RWPE1 (cell line): ENCODE data around the gene COL6A1.
"Not testable (repeated sequence)": the region's sequence is repeated elsewhere in the genome, so short reads cannot be mapped to it uniquely, and the experiment has no call there.

Experiments
- CTCF ChIA-PET: fragments of 350-600 bp; sonication (Branson Sonifier 250); formaldehyde crosslinking; extraction: SDS; loops from one replicate; lab custom pipeline; 2021; lab: Yijun Ruan, JAX
- POLR2A ChIA-PET: fragments of 400-600 bp; formaldehyde crosslinking; extraction: SDS; loops from one replicate; lab custom pipeline; 2020; ENCODE audit warnings: antibody characterized with exemption; ENCODE audit not compliant: low non-redundant PET; lab: Yijun Ruan, JAX
- DNase-seq: peaks from one replicate; pipeline ENCODE4 v3.0.0; 2012; ENCODE audit warnings: low spot score
- H3K27ac ChIP-seq: fragments of 450-650 bp; 2 replicates; pipeline ENCODE4 v1.5.1; 2017
- TF ChIP-seq, protein P1 (sequence below): fragments of 450-650 bp; conservative IDR thresholded peaks from 2 replicates; pipeline ENCODE4 v1.5.1; 2017; ENCODE audit warnings: low read depth, mild to moderate bottlenecking

Gene COL6A1

DNA sequence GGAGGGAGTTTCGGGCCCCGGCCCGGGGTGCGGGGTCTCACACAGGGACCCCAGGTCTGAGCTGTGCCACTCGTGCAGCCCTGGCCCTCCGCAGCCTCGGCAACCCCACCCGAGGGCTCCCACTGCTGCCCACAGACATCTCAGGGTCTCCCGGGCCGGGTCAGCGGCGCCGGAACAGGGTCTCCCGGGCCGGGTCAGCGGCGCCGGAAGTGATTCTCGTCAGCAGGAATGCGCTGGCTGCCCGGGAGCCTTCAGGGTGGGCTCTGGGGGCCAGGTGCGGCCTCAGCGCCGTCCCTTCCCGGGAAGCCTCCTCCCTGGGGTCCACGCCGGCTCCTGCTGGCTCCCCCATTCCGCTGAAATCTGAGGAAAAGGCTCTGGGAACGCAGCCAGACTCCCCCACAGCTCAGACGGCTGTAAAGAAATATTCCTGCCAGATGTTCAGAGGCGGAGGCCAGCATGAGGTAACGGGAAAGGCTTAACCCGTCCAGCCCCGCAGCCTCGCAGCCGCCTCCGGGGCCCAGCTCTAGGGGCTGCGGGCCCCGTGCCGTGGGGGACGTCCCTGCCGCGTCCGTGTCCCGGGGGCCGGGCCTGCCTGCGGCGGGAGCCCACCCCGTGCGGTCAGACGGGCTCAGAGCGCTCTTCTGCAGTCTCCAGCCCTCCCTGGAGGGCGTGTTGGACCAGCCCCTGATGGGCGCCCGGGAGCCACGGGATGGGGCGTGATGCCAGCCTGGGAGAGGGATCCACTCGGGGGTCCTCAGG lies 8.7 kb upstream of the COL6A1 start:
- no peak for DNase-seq
- ChIA-PET POLR2A (no interaction called here), CTCF (interaction anchor here (0.5 to 1.8 kb wide), 11 partner anchors 8 to 573 kb away, joined by 3 to 9 read pairs (median 4); no protein-coding TSS in a partner anchor)
- TF ChIP-seq, protein P1, sequence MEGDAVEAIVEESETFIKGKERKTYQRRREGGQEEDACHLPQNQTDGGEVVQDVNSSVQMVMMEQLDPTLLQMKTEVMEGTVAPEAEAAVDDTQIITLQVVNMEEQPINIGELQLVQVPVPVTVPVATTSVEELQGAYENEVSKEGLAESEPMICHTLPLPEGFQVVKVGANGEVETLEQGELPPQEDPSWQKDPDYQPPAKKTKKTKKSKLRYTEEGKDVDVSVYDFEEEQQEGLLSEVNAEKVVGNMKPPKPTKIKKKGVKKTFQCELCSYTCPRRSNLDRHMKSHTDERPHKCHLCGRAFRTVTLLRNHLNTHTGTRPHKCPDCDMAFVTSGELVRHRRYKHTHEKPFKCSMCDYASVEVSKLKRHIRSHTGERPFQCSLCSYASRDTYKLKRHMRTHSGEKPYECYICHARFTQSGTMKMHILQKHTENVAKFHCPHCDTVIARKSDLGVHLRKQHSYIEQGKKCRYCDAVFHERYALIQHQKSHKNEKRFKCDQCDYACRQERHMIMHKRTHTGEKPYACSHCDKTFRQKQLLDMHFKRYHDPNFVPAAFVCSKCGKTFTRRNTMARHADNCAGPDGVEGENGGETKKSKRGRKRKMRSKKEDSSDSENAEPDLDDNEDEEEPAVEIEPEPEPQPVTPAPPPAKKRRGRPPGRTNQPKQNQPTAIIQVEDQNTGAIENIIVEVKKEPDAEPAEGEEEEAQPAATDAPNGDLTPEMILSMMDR = no peak
- peak overlapping the region; percentile 69 for H3K27ac ChIP-seq

DNA sequence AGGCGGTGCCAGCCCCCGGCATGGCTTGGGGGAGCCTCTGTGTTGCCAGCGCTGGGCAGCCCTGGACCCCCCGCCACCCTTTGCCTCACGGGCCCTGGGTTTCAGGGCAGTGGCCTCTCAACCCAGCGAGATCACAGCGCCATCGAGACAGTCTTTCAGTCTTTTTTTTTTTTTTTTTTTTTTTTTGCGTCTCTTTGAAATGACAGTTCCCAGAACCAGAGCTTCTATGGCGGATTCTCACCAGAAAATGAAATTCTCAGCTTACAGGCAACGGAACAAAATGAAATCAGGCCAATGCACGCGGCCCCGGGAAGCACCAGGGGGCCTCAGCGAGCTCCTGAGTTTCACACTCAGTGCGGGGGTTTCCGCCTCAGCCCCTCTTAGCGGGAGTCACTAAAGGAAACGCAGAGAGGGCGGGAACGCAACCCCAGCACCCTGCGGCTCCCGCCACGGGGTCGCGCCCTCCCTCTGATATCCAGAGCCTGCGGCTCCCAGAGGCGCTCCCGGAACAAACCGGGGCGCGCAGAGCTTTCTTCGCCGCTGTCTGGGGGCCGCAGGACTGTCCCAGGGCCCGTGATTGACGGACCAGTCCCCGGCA lies 8.0 kb upstream of the COL6A1 start:
- ChIA-PET POLR2A (no interaction called here), CTCF (interaction anchor here (0.5 to 1.8 kb wide), 14 partner anchors 19 to 574 kb away, joined by 3 to 9 read pairs (median 4); no protein-coding TSS in a partner anchor)
- H3K27ac ChIP-seq = peak overlapping the region; percentile 69
- TF ChIP-seq, protein P1 = peak; percentile 81
- peak; percentile 69 for DNase-seq

DNA sequence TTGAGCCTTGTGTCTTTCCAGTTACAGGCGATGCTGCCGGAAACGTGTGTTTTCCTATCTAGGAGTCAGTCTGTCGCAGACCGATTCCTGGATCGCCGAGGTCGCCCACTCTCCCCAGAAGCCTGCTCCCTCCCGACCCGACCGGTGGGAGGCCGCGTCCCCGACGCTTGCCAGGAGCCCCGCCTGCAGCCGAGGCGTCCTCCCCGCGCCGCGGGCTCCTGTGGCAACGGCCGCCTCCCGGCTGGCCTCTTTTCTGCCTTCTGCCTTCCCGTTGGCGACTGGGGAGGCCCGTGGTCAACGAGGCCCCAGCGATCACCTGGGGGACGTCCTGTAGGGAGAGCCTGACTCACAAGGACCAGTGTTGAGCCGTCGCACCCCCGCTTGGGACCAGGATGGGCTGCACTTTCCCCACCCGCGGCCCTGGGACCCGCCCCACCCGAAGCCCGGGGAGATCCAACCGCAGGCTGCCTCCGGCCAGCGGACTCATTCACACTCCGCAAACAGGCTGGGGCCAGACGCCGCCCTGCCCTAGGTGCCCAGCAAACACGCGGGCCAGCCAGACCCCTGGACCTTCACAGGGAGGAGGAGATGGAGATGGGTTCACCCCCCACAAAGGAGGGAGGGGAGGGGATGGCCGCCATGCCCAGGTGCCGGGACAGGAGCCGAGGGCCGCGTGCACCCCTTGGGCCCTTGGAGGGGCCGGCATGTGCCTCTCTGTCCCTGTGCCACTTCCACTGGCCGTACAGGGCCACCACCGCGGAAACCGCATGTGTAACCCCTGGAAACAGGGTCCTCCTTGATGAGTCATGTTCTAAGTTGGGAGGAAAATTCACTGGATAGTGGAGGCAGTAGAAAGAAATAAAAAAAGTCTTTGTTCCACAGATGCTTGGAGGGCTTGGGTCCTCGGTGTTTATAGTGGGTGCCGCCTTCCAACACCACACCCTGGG lies 7.2 kb upstream of the COL6A1 start:
- TF ChIP-seq, protein P1 = no peak
- ChIA-PET CTCF (interaction anchor here (0.6 to 1.8 kb wide), 9 partner anchors 20 to 253 kb away, joined by 3 to 9 read pairs (median 4); no protein-coding TSS in a partner anchor), POLR2A (no interaction called here)
- no peak for DNase-seq
- peak overlapping the region; percentile 69 for H3K27ac ChIP-seq

DNA sequence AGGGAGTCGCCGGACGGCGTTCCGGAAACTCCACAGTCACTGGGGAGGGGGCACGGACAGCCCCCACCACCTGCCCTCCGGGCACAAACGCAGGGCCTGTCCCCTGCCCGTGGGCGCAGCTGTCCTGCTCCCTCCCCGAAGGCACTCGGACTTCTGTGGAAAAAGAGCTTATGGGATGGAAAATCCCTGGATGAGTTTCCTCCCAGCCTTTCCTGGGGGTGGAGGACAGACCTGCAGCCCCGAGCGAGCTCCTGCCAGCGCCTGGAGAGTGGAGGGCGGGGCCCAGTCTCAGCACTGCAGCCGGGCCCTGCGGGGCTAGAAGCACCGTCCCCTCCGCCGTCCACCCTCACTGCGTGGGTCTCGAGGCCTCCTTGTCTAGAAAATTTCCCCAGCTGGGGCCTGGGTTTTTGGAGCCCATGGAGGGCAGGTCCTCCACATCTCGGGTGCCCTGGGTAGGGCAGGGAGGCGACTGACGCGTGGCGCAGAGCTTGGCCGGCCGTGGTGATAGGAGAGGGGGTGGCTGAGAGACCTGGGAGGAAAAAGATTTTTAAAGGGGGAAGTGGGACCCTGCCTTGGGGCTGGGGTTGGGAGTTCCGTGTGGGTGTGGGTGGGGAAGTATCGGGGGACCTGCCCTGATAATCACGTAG lies 6.4 kb upstream of the COL6A1 start:
- H3K27ac ChIP-seq = peak overlapping the region; percentile 69
- CTCF ChIA-PET = no interaction called here
- TF ChIP-seq, protein P1 = no peak
- DNase-seq = no peak
- POLR2A ChIA-PET = no interaction called here

DNA sequence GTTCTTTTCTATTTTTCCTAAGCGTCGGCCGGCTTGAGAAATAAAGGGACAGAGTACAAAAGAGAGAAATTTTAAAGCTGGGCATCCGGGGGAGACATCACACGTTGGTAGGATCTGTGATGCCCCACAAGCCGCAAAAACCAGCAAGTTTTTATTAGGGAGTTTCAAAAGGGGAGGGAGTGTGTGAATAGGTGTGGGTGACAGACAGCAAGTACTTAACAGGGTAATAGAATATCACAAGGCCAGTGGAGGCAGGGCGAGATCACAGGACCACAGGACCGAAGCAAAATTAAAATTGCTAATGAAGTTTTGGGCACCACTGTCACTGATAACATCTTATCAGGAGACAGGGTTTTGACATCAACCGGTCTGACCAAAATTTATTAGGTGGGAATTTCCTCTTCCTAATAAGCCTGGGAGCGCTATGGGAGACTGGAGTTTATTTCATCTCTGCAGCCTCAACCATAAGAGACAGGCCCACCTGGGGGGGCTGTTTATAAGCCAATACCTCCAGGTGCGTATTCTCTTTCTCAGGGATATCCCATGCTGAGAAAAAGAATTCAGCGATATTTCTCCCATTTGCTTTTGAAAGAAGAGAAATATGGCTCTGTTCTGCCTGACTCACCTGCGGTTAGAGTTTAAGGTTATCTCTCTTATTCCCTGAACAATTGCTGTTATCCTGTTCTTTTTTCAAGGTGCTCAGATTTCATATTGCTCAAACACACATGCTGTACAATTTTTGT lies 5.7 kb upstream of the COL6A1 start:
- DNase-seq, POLR2A ChIA-PET, H3K27ac ChIP-seq, CTCF ChIA-PET: not testable (repeated sequence)

DNA sequence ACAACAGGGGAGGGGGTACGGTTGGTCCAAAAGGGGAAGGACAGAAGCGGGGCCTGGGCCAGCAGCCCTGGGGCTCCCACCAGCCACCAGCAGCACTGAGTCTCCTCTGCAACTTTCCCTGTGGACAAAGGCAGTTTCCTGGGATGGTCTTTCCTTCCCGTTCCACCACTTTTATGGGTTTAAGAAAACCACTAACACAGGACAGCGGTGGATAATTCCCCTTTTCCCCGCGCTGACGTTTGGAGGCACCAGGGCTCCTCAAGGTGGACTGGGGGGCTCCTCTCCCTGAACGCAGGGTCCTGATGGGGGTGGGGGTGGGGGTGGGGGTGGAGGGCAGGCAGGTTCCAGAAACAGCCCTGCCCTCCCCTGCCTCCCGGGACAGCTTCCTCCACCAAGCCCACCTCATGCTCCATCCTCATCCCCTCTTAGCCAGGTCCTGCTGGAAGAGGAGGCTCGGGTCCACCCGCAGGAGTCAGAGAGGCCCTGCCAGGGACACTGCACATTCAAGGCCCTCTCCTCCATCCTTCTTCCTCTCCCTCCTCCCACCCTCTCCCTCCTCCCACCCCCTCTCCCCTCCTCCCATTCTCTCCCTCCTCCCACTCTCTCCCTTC lies 4.8 kb upstream of the COL6A1 start:
- no peak overlapping the region for H3K27ac ChIP-seq
- ChIA-PET POLR2A (no interaction called here), CTCF (no interaction called here)
- TF ChIP-seq, protein P1 = no peak
- no peak for DNase-seq
